H9 (cell line): ENCODE results near the gene MEPCE. TPM values are rescaled to one million over a fixed set of nuclear protein-coding genes. Genes with fewer than 3 reads are reported as not detected.

Experiments used
- DNase-seq: peaks from one replicate; pipeline ENCODE4 v3.0.0-alpha.2; 2017
- H2AFZ ChIP-seq: one replicate; pipeline ENCODE4 v1.6.1; 2013; ENCODE audit warnings: mild to moderate bottlenecking, low read length, control low read depth, moderate library complexity
- H2AK5ac ChIP-seq: 2 replicates; pipeline ENCODE4 v1.6.1; 2013; ENCODE audit warnings: low read length, control low read depth, mixed read lengths; ENCODE audit not compliant: insufficient read length
- H2BK120ac ChIP-seq: one replicate; pipeline ENCODE4 v1.6.1; 2013; ENCODE audit warnings: low read depth, mild to moderate bottlenecking, low read length, control low read depth, inconsistent platforms; ENCODE audit not compliant: poor library complexity, severe bottlenecking
- H2BK12ac ChIP-seq: 2 replicates; pipeline ENCODE4 v1.6.1; 2013; ENCODE audit warnings: low read length, control low read depth, mixed read lengths, low read depth; ENCODE audit not compliant: insufficient read length
- H2BK15ac ChIP-seq: 2 replicates; pipeline ENCODE4 v1.6.1; 2013; ENCODE audit warnings: low read depth, low read length, control low read depth
- H2BK20ac ChIP-seq: one replicate; pipeline ENCODE4 v1.6.1; 2013; ENCODE audit warnings: low read depth, mild to moderate bottlenecking, low read length, control low read depth, inconsistent platforms; ENCODE audit not compliant: poor library complexity, severe bottlenecking
- H2BK5ac ChIP-seq: 2 replicates; pipeline ENCODE4 v1.6.1; 2013; ENCODE audit warnings: low read length, control low read depth, mixed read lengths; ENCODE audit not compliant: insufficient read length
- H3K14ac ChIP-seq: 2 replicates; pipeline ENCODE4 v1.6.1; 2013; ENCODE audit warnings: low read length, control low read depth; ENCODE audit not compliant: insufficient read depth
- H3K18ac ChIP-seq: 2 replicates; pipeline ENCODE4 v1.6.1; 2013; ENCODE audit warnings: low read depth, mild to moderate bottlenecking, mixed read lengths, low read length, control low read depth; ENCODE audit not compliant: insufficient read length
- H3K23ac ChIP-seq: 2 replicates; pipeline ENCODE4 v1.6.1; 2013; ENCODE audit warnings: low read length, control low read depth, mixed read lengths, low read depth; ENCODE audit not compliant: insufficient read length
- H3K23me2 ChIP-seq: 2 replicates; pipeline ENCODE4 v1.6.1; 2013; ENCODE audit warnings: low read depth, mild to moderate bottlenecking, mixed read lengths, low read length, control low read depth; ENCODE audit not compliant: insufficient read length, poor library complexity, severe bottlenecking
- H3K27ac ChIP-seq: 2 replicates; pipeline ENCODE4 v1.5.1; 2013; ENCODE audit warnings: low read length, control low read depth, mixed read lengths, low read depth; ENCODE audit not compliant: insufficient read length
- H3K27me3 ChIP-seq: 2 replicates; pipeline ENCODE4 v1.6.1; 2013; ENCODE audit warnings: low read length, control low read depth, inconsistent platforms; ENCODE audit not compliant: insufficient read depth
- H3K4ac ChIP-seq: 2 replicates; pipeline ENCODE4 v1.6.1; 2013; ENCODE audit warnings: low read depth, mild to moderate bottlenecking, control low read depth, inconsistent platforms, low read length, moderate library complexity
- H3K4me1 ChIP-seq: 2 replicates; pipeline ENCODE4 v1.6.1; 2013; ENCODE audit warnings: low read length, control low read depth, inconsistent platforms; ENCODE audit not compliant: insufficient read depth
- H3K4me2 ChIP-seq: 2 replicates; pipeline ENCODE4 v1.6.1; 2013; ENCODE audit warnings: low read length, control low read depth, mixed read lengths; ENCODE audit not compliant: insufficient read length, insufficient read depth
- H3K56ac ChIP-seq: 2 replicates; pipeline ENCODE4 v1.6.1; 2013; ENCODE audit warnings: low read depth, mild to moderate bottlenecking, mixed read lengths, low read length, control low read depth; ENCODE audit not compliant: insufficient read length
- H3K79me1 ChIP-seq: 2 replicates; pipeline ENCODE4 v1.6.1; 2013; ENCODE audit warnings: low read depth, mild to moderate bottlenecking, moderate library complexity, low read length, control low read depth, inconsistent platforms; ENCODE audit not compliant: insufficient read depth, poor library complexity, severe bottlenecking
- H3K79me2 ChIP-seq: 2 replicates; pipeline ENCODE4 v1.6.1; 2013; ENCODE audit warnings: low read length, control low read depth, inconsistent platforms; ENCODE audit not compliant: insufficient read depth
- H3K9ac ChIP-seq: 2 replicates; pipeline ENCODE4 v1.6.1; 2013; ENCODE audit warnings: low read length, control low read depth, mixed read lengths; ENCODE audit not compliant: insufficient read length; ENCODE audit errors: extremely low read depth
- H3K9me3 ChIP-seq: one replicate; pipeline ENCODE4 v1.6.1; 2013; ENCODE audit warnings: low read depth, low read length, inconsistent platforms; ENCODE audit not compliant: control insufficient read depth
- H3T11ph ChIP-seq: one replicate; pipeline ENCODE4 v1.6.1; 2013; ENCODE audit warnings: mild to moderate bottlenecking, low read length, control low read depth, inconsistent platforms
- H4K20me1 ChIP-seq: one replicate; pipeline ENCODE4 v1.6.1; 2013; ENCODE audit not compliant: control insufficient read depth, insufficient read length, insufficient read depth
- H4K5ac ChIP-seq: 2 replicates; pipeline ENCODE4 v1.6.1; 2013; ENCODE audit warnings: low read depth, mild to moderate bottlenecking, mixed read lengths, low read length, control low read depth; ENCODE audit not compliant: insufficient read length
- H4K8ac ChIP-seq: replicated peaks from 2 replicates; pipeline ENCODE4 v1.6.1; 2013; ENCODE audit warnings: low read length, control low read depth, mixed read lengths, low read depth; ENCODE audit not compliant: insufficient read length
- H4K91ac ChIP-seq: 2 replicates; pipeline ENCODE4 v1.6.1; 2013; ENCODE audit warnings: low read depth, mild to moderate bottlenecking, moderate library complexity, mixed read lengths, low read length, control low read depth; ENCODE audit not compliant: insufficient read length
- H3K27ac Mint-ChIP-seq, 3 experiments: 2 replicates in 2 of 3; 3 replicates in 1 of 3; pipeline ENCODE4 v1.8.0; 2020 to 2021; ENCODE audit warnings: mixed read lengths in 3 of 3, mild to moderate bottlenecking in 1 of 3, moderate library complexity in 1 of 3
- H3K27me3 Mint-ChIP-seq: 2 replicates; pipeline ENCODE4 v1.8.0; 2021; ENCODE audit warnings: low read depth, mild to moderate bottlenecking, moderate library complexity, mixed read lengths
- H3K36me3 Mint-ChIP-seq, 3 experiments: 2 replicates in 2 of 3; 3 replicates in 1 of 3; pipeline ENCODE4 v1.8.0; 2020 to 2021; ENCODE audit warnings: low read depth in 3 of 3, mixed read lengths in 3 of 3; ENCODE audit not compliant: insufficient read depth in 1 of 3
- H3K4me1 Mint-ChIP-seq, 2 experiments: 2 replicates each; pipeline ENCODE4 v1.8.0; 2020; ENCODE audit warnings: mixed read lengths in 2 of 2
- H3K4me3 Mint-ChIP-seq, 2 experiments: 2 replicates in 1 of 2; 3 replicates in 1 of 2; pipeline ENCODE4 v1.8.0; 2020 to 2021; ENCODE audit warnings: mild to moderate bottlenecking in 2 of 2, mixed read lengths in 2 of 2, moderate library complexity in 1 of 2
- H3K9me3 Mint-ChIP-seq, 2 experiments: 2 replicates in 1 of 2; 3 replicates in 1 of 2; pipeline ENCODE4 v1.8.0; 2020; ENCODE audit warnings: mild to moderate bottlenecking in 2 of 2, mixed read lengths in 2 of 2, moderate library complexity in 1 of 2
- CTCF ChIP-seq: fragments of 200-600 bp; sonication (generic); conservative IDR thresholded peaks from 3 replicates; pipeline ENCODE4 v1.8.0; 2021; ENCODE audit warnings: antibody characterized with exemption, mild to moderate bottlenecking
- WGBS: extraction: QIAGEN DNeasy Blood & Tissue Kit; methylation state at CpG from one replicate; pipeline ENCODE4 v1.1.7; 2013; ENCODE audit warnings: missing lambda C conversion rate, low lambda C conversion rate, mixed read lengths; ENCODE audit not compliant: insufficient read length; ENCODE audit errors: extremely low coverage; 5-methylcytosine and 5-hydroxymethylcytosine counted together
- total RNA-seq: library from RNA; stranded (reverse); gene quantifications from 2 replicates; pipeline ENCODE4 v1.2.1, GENCODE V29; 2021

The MEPCE gene
- total RNA-seq, 1 experiment from 2014 or later: 68.0 TPM

GRCh38 chr7:100423315-100423714 is 6.3 kb upstream of the MEPCE start:
- Histone ChIP-seq H2AFZ (no peak overlapping the region), H2BK12ac (no peak overlapping the region), H2BK15ac (no peak overlapping the region), H3K56ac (no peak overlapping the region), H3K9ac (no peak overlapping the region), H4K20me1 (no peaks in the 10 kb centered on the region), H2BK120ac (no peak overlapping the region), H3K27me3 (no peaks in the 10 kb centered on the region), H3K14ac (no peak overlapping the region), H4K5ac (no peak overlapping the region), H2BK20ac (no peak overlapping the region), H3K23ac (no peak overlapping the region), H3K9me3 (no peaks in the 10 kb centered on the region), H2AK5ac (no peak overlapping the region), H4K8ac (no peak overlapping the region), H3K4ac (no peak overlapping the region), H2BK5ac (no peak overlapping the region), H3K79me1 (no peaks in the 10 kb centered on the region), H4K91ac (no peak overlapping the region), H3T11ph (no peak overlapping the region), H3K18ac (no peak overlapping the region), H3K4me1 (no peaks in the 10 kb centered on the region), H3K79me2 (no peaks in the 10 kb centered on the region), H3K23me2 (no peaks in the 10 kb centered on the region), H3K4me2 (no peak overlapping the region), H3K27ac (no peak overlapping the region)
- Mint-ChIP-seq H3K9me3 (peaks cover 4 to 5% of the 10 kb centered on the region in 2 experiments; a peak in 3 of 5 replicates), H3K27ac (no peak overlapping the region), H3K36me3 (no peaks in the 10 kb centered on the region; a peak in 1 of 7 replicates), H3K4me3 (no peak overlapping the region), H3K27me3 (peaks cover 17% of the 10 kb centered on the region), H3K4me1 (no peaks in the 10 kb centered on the region)
- DNase-seq: no peak
- no CpG with 5 or more reads among the region's 6 CpGs for WGBS
- TF ChIP-seq CTCF: no peak
